Measurements from ENCODE around the gene FBXL22.

- TF ChIP-seq CTCF (IDR thresholded peaks at IDR 0.05) (no peak), POLR2AphosphoS5 (IDR thresholded peaks at IDR 0.05) (no peak)
Measured at GRCh38 chr15:63565536-63566186, 31.5 kb upstream of the FBXL22 start.

Data from prostate gland (tissue), 2 donors.